GM11168 (cell line): ENCODE data around the gene SLC22A1.
"Not testable (repeated sequence)": the region's sequence is repeated elsewhere in the genome, so short reads cannot be mapped to it uniquely, and the experiment has no call there.

ENCODE experiments used
- in situ Hi-C: fragments of 300-500 bp; cut with MboI; formaldehyde crosslinking; loops from one replicate; pipeline ENCODE4 v1.12.0; 2022; ENCODE audit warnings: low sequenced_read_pairs; ENCODE audit not compliant: unreplicated experiment

Gene SLC22A1

DNA sequence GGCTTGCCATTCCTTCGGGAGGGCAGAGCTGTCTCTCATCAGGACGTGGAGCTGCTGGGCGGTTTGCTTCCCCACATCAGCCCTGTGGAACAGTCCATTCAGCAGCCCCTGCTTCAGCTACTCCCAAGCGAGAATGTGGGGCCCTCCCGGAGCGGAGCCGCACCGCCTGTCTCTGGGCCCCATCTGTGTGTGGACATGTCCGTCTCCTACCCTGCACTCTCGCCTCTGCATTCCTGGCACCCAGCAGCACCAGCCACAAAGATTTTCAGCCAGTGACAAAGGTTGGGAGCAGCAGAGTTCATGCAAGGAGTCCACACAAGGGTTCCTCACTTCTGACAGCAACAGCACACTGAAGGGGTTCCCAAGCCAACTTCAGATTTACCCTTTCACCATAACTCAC, 29.0 kb upstream of the SLC22A1 start:
- in situ Hi-C loops: no loop called here

DNA sequence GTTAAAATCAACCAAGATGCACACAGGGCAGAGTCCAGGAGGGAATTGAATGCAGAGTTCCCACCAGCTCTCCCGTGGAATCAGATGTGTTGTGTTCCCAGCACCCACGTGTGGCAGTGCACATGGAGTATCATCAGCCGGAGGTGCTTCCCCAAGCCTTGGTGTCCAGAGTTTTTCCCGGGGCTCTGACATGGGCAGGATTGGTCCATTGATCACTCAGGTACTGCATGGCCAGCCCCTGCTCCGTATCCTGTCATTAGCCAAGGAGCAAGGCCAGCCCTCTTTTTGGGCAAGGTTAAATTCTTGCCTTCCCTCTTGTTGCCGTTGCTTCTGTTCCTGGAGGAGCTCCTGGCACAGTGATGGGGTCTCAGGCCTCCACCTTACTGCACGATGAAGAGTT, 28.6 kb upstream of the SLC22A1 start:
- in situ Hi-C loops: no loop called here

DNA sequence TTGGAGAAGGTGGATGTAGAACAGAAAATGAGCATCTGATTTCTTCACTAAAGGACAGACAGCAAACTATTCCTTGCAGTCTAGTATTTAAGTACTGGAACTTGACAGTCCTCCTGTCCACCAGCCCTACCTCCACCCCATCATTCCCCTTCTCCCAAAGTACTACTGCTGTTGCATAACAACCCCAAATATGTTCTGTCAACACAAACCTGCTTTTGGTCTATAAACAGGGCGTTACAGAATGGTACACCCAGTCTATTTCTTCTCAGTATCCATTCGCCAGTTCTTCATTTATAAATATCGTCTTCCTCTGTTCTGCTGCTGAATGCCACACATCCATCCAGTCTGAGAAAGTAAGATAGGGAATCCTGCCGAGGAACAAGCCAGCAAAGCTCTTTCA, 27.7 kb upstream of the SLC22A1 start:
- in situ Hi-C loops: no loop called here

DNA sequence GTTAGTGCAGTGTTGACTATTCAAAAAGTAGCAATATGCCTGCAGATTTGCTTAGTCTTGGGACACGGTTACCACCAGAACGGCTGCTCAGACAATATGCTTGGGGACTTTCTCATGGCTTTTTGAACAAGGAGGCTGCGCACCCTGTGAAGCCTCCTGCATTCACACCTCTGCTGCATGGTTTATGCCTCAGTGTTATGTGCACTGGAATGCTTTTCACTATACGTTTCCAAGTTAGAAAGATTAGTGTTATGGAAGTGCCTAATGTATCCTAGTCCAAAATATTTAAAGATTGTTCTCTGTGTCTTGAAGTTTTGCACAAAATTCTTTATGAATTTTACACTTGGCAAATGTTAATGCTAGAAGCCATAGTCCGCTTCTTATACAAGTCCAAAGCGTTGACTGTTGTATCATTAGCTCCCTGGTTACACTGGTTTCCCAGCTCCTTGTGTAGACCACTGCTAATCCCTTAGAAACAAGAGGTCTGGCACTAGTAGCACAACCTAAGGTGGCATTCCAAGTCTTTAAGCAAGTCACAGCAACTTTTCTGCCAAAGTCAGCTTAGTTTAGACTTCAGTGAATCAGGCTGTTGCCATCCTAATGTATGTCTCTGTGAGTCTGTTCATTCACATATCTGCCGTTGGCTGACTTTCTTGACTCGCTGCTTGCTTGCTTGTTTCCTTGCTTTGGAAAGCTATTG, 26.3 kb upstream of the SLC22A1 start:
- in situ Hi-C loops: no loop called here

DNA sequence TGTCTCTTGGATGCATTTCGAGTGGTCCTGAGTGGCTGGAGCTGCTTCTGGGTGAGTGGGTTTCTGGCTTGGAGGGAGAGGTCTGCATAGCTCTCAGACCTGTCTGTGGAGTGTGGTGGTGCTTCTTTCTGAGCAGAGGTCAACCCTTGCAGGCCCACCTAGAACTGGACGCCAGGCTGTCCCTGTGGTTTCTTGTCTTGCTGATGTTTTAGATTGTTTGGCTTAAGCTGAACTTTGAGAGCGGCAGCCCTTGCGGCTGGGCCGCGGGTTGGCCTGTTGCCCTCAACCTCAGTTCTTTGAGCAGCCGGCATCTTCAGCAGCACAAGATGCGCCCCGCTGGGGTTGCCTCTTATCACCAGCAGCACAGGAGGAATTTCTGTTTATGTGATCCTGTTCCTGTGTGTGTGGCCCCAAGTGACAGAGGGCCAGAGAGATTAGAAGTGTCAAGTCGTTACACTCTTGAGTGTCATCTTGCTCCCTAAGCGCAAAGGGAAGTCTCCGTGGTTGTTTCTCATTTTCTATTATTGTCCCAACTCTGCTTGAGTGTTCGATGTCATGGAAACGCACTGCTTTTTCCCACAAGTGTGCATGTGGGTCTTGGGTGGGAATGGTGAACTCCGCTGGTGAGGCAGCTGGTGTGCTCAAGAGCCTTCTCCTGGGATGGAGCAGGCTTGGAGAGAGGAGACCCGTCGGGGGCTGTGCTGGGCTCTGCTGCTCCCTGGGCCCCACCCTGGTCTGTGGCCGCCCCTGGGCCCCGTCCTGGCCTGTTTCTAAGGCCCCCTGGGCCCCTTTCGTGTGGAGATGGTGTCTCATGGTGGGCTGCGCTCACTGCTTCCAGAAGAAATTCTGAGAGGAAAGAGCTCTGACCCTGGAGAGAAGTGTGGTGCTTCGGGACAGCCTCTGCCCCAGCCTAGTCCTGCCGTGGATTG, 20.1 kb upstream of the SLC22A1 start:
- in situ Hi-C loops: no loop called here

DNA sequence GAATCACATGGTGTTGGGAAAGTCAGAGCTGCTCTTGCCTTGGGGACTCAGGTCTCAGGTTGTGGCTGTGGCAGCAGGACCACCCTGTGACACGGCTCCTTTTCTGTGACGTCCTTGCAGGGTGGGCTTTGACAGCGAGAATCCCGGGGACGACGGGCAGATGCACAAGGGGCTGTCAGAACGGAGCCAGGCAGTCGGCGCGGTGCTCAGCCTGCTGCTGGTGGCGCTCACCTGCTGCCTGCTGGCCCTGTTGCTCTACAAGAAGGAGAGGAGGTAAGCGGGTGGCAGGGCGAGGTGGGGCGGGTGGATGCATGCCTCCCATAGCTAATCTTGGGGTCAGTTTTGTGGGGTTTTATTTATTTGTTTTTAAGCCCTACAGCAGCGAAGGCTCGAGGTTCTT, 19.2 kb upstream of the SLC22A1 start:
- in situ Hi-C loops: no loop called here

DNA sequence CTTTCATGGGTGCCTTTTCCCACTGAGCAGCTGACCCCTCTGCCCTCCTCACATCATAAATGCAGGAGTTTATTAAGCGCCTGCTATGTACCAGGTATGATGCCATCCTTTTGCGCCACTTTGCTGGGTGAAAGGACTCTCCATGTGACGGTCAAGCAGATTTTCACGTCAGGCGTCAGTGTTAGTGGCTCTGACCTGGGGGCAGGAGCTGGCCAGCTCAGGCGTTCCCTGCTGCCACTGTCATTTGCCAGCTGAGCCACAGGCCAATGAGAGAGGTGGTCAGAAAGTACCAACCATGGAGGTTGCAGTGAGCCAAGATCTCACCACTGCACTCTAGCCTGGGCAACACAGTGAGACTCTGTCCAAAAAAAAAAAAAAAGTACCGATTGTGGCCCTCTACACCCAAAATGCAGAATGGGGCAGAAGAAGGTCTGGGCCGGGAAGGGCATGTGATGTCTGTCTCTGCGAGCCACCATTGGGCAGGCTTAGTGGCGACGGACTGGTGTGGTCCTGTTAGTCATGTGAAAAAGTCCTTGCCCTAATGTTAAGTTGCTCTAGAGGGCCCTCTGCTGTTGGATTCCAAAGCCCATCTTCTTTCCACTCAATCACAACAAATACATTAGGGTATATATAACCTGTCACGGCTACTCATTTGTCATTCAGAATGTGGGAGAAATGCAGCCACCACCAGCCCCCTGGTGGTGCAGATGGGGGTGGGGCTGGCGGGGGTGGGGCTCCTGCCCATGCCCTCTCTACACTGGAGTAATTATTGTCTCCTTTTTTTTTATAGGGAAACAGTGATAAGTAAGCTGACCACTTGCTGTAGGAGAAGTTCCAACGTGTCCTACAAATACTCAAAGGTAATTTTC, 18.4 kb upstream of the SLC22A1 start:
- in situ Hi-C loops: no loop called here

DNA sequence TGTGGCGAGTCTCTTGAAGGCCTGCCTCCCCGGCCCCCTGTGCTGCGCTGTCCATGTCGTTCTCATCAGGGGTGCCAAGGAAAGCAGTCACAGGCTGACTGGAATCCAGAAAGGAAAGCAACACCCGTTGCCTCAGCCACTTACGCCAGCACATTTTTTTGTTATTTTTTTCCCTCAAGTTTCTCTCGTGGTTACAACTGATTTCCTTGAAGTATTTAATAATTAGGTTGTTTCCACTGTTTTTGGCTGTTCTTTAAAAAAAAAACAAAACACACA, 17.9 kb upstream of the SLC22A1 start:
- in situ Hi-C loops: no loop called here

DNA sequence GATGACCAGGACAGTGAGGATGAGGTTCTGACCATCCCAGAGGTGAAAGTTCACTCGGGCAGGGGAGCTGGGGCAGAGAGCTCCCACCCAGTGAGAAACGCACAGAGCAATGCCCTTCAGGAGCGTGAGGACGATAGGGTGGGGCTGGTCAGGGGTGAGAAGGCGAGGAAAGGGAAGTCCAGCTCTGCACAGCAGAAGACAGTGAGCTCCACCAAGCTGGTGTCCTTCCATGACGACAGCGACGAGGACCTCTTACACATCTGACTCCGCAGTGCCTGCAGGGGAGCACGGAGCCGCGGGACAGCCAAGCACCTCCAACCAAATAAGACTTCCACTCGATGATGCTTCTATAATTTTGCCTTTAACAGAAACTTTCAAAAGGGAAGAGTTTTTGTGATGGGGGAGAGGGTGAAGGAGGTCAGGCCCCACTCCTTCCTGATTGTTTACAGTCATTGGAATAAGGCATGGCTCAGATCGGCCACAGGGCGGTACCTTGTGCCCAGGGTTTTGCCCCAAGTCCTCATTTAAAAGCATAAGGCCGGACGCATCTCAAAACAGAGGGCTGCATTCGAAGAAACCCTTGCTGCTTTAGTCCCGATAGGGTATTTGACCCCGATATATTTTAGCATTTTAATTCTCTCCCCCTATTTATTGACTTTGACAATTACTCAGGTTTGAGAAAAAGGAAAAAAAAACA, 16.6 kb upstream of the SLC22A1 start:
- in situ Hi-C loops: no loop called here

DNA sequence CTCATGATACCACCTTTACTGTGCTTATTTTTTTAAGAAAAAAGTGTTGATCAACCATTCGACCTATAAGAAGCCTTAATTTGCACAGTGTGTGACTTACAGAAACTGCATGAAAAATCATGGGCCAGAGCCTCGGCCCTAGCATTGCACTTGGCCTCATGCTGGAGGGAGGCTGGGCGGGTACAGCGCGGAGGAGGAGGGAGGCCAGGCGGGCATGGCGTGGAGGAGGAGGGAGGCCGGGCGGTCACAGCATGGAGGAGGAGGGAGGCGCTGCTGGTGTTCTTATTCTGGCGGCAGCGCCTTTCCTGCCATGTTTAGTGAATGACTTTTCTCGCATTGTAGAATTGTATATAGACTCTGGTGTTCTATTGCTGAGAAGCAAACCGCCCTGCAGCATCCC, 15.6 kb upstream of the SLC22A1 start:
- in situ Hi-C loops: no loop called here

DNA sequence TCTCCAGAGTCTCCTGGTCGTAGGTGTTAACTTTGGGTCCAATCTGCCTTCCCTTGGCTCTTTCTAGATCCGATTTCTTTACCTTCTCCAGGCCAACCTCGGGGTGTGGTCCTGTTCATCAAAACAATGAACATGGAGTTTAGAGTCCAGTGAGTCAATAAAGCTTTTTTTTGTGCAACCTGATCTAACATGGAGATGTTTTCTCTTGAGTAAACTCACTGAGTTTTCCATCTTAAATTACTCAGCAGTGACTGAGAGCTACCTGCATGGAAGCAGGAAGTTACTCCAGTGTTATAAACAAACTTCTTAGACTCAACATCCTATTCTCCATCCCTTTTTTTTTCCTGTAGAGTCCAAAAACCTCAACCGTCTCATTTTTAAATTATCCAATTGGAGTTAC, 14.9 kb upstream of the SLC22A1 start:
- in situ Hi-C loops: no loop called here

DNA sequence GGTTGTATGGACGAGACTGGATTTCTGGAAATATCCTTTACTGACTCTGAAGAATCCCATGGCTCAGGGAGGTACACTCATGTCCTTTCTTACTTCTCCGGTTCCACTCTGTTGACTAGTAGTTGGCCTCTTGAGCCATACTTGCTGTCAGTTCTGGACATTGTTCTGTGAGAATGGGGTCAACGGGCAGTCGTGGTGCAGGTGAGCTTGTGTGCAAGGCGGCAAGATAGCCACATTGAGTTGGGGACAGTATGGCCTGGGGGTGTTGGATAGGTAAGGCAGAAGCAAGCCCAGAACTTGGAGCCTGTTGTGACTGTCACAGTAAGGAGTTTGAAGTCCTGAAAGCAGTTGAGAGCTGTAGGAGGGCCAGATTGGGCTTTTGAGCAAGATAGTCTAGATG, 13.5 kb upstream of the SLC22A1 start:
- in situ Hi-C loops: no loop called here

DNA sequence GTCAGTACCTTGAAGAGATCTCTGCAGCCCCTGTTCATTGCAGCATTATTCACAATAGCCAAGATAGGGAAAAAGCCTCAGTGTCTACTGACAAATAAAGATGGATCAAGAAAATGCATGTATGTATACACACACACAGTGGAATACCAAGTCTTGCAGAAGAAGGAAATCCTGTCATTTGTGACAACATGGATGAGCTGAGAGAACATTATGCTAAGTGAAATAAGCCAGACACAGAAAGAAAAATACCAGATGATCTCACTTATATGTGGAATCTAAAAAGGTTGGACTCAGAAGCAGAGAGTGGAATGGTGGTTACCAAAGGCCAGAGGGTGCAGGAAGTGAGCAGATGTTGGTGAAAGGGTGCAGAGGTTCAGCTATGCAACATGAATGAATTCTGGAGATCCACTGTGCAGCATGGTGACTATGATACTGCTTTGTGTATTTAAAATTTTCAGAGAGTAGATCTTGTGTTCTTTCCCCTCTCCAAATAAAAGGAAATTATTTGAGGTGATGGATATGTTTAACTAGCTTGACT, 11.0 kb upstream of the SLC22A1 start:
- in situ Hi-C loops: no loop called here

DNA sequence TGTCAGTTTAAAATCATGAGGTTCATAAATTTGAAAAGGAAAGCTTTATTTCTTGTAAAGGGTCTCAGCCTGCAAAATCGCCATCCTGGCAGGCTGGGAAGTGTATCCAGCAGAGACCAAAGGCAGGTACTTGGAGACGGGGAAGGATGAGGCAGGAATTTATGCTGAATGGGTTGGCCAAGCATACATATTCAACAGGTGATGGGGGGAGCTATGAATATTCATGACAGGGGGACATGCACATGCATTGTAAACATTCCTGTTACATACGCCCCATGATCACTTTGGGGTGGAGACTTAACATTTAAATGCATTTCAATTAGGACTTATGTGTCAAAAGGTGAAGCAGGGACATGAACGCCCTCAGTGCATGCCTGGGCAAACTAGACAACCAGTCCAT, 9.8 kb upstream of the SLC22A1 start:
- in situ Hi-C loops: no loop called here

DNA sequence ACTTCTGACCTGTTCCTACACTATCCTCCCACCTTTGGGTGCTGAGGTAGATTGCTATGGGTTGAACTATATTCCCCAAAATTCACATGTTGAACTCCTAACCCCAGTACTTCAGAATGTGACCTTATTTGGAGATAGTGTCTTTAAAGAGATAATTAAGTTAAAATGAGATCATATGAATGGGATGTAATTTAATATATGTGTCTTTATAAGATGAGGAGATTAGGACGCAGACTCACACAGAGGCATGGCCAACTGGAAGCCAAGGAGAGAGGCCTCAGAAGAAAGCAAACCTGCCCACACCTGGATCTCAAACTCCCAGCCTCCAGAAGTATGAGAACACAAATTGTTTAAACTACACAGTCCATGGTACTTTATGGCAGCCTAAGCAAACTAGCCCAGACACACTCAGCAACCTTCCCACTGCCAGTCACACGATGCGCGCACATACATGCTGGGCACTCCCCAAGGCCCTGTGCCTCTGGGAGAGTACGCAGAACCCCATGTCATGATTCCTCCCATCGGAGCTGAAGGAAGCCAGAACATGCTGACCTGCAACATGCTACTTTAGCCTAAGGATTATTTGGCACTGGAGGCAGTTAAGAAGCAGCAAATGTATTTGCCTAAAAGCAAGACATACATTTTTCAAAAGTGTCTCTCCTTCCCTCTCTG, 8.9 kb upstream of the SLC22A1 start:
- in situ Hi-C loops: no loop called here

DNA sequence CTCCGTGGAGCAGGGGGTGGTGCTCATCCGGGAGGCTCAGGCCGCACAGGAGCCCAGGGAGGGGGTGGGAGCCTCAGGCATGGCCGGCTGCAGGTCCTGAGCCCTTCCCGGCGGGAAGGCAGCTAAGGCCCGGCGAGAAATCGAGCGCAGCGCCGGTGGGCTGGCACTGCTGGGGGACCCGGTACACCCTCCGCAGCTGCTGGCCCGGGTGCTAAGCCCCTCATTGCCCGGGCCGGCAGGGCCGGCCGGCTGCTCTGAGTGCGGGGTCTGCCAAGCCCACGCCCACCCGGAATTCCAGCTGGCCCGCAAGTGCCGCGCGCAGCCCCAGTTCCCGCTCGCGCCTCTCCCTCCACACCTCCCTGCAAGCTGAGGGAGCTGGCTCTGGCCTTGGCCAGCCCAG, 7.1 kb upstream of the SLC22A1 start:
- in situ Hi-C loops: not testable (repeated sequence)

DNA sequence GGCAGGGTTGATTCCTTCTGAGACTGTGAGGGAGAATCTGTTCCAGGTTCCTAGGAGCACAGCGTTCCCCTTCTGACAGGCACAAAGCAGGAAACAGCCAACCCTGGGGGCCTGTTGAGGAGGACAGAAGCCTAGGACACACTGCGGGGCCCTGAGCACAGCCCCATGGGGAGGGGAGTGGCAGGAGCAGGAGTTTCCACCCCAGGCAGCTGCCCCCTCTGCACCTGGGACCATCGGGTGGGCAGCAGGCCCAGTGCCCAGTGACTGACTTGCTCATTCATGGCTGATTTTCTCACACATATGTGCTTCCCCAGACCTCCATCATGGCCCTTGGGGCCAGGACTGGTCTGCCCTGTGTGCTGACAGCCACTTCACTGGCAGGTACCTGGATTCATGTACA, 6.2 kb upstream of the SLC22A1 start:
- in situ Hi-C loops: no loop called here

DNA sequence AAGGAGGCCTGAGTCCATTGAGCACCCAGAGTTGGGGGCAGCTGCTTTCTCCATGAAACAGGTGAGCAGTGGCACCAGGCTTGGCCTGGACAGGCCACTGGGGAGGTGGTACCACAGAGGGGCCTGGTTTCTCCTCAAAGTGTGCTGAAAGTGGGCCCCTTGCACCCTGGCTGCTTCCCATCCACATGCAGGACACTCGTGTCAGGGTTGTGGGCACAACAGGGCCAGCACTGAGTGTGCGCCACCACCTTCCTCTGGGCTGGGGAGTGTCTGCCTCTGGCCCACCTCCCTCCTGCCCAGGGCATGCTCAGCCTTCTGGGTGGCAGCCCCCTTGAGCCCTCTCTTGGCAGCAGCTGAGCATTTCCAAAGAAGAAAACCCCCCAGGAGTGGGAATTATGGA, 5.2 kb upstream of the SLC22A1 start:
- in situ Hi-C loops: no loop called here

DNA sequence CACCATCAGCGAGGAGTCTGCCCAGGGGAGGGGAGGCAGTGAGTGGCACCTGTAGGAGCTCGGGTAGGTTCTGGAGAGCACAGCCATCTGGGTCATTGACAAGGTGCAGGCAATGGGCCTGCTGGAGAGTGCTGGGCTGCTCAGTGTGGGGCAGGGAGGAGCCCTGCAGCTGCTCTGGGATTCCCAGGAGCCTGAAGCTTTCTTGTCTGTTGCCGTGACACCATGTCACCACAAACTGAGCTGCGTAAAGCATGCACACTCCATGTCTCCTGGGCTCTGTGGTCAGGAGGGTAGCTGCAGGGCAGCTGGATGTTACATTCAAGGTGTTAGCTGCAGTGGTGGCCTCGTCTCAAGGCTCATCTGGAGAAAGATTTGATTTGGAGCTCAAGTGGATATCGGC, 4.5 kb upstream of the SLC22A1 start:
- in situ Hi-C loops: no loop called here
